Keratinocyte (primary cell): ENCODE measurements around the gene RFTN1.

Source experiments
- EZH2 ChIP-seq: IDR thresholded peaks from one replicate; pipeline ENCODE4 v1.6.1; 2012; ENCODE audit warnings: inconsistent platforms, mild to moderate bottlenecking, low read length, moderate library complexity
- TF ChIP-seq, protein P1 (sequence below), 3 experiments: IDR thresholded peaks in 1 of 3; conservative IDR thresholded peaks in 1 of 3; optimal IDR thresholded peaks in 1 of 3; 2 replicates in 2 of 3; 3 replicates in 1 of 3; pipeline versions ENCODE3 to v1.5.1; 2011; ENCODE audit warnings: low read length in 3 of 3, mild to moderate bottlenecking in 3 of 3, moderate library complexity in 2 of 3, control low read depth in 1 of 3, inconsistent platforms in 1 of 3; ENCODE audit not compliant: insufficient read depth in 2 of 3; ENCODE audit errors: extremely low read depth in 1 of 3

DNA sequence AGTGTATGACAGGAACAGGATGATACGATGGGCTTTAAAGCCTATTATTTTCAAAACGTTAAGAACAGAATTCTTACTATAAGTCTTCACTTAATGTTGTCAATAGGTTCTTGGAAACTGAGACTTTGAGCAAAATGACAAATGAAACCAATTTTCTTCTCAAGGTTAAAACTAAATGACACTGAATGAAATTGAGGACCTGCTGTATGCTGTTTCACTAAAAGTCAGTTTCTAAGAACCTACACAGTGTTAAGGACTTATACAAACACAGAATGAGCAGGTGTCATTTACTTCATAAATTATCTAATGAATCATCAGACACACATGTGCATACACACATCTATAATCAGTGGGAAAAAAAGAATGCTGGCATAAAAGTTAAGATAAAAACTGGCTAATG is 106.9 kb downstream of the RFTN1 start:
- TF ChIP-seq, protein P1, sequence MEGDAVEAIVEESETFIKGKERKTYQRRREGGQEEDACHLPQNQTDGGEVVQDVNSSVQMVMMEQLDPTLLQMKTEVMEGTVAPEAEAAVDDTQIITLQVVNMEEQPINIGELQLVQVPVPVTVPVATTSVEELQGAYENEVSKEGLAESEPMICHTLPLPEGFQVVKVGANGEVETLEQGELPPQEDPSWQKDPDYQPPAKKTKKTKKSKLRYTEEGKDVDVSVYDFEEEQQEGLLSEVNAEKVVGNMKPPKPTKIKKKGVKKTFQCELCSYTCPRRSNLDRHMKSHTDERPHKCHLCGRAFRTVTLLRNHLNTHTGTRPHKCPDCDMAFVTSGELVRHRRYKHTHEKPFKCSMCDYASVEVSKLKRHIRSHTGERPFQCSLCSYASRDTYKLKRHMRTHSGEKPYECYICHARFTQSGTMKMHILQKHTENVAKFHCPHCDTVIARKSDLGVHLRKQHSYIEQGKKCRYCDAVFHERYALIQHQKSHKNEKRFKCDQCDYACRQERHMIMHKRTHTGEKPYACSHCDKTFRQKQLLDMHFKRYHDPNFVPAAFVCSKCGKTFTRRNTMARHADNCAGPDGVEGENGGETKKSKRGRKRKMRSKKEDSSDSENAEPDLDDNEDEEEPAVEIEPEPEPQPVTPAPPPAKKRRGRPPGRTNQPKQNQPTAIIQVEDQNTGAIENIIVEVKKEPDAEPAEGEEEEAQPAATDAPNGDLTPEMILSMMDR (optimal IDR thresholded peaks at IDR 0.05 in 1 of 3, IDR thresholded peaks at IDR 0.05 in 1 of 3, conservative IDR thresholded peaks at IDR 0.05 in 1 of 3; ENCODE audit: extremely low read depth in 1 of 3, insufficient read depth in 2 of 3, low read length in 3 of 3): no peak
- no peak for TF ChIP-seq EZH2
